Activated CD4-positive, alpha-beta T cell treated with anti-CD3 and anti-CD28 coated beads, Interleukin-2, amount 50 U/mL, for 4 hours (primary cell): ENCODE data around the gene LDB2.

ENCODE experiments used
- DNase-seq, 2 experiments: peaks; one replicate each; pipeline ENCODE4 v3.0.0-alpha.2; 2020

The LDB2 gene

GRCh38 chr4:16794816-16795445 lies 103.5 kb downstream of the LDB2 start:
- peak in 1 of 2 experiments; percentile 0 for DNase-seq

GRCh38 chr4:16791460-16791859 lies 107.0 kb downstream of the LDB2 start:
- no peak for DNase-seq

- no peak for DNase-seq
Observed at GRCh38 chr4:16790508-16790907, 107.9 kb downstream of the LDB2 start.

GRCh38 chr4:16788868-16789267 lies 109.6 kb downstream of the LDB2 start:
- DNase-seq: no peak

- DNase-seq: no peak
Observed at GRCh38 chr4:16785793-16786527, 112.5 kb downstream of the LDB2 start.

- no peak for DNase-seq
Observed at GRCh38 chr4:16783119-16783518, 115.3 kb downstream of the LDB2 start.

- no peak for DNase-seq
Observed at GRCh38 chr4:16779028-16779675, 119.3 kb downstream of the LDB2 start.

GRCh38 chr4:16777726-16778125 lies 120.7 kb downstream of the LDB2 start:
- no peak for DNase-seq

- DNase-seq: no peak
Observed at GRCh38 chr4:16775411-16776154, 122.9 kb downstream of the LDB2 start.

- DNase-seq: no peak
Observed at GRCh38 chr4:16772366-16772850, 126.0 kb downstream of the LDB2 start.

- no peak for DNase-seq
Observed at GRCh38 chr4:16770710-16771285, 127.6 kb downstream of the LDB2 start.

GRCh38 chr4:16767861-16768260 lies 130.6 kb downstream of the LDB2 start:
- DNase-seq: no peak

GRCh38 chr4:16767251-16767650 lies 131.2 kb downstream of the LDB2 start:
- DNase-seq: no peak

GRCh38 chr4:16765546-16765945 lies 132.9 kb downstream of the LDB2 start:
- no peak for DNase-seq

GRCh38 chr4:16764622-16765021 lies 133.8 kb downstream of the LDB2 start:
- DNase-seq: no peak

GRCh38 chr4:16760617-16761363 lies 137.7 kb downstream of the LDB2 start:
- DNase-seq: no peak

GRCh38 chr4:16759931-16760582 lies 138.4 kb downstream of the LDB2 start:
- no peak for DNase-seq

GRCh38 chr4:16758816-16759215 lies 139.6 kb downstream of the LDB2 start:
- no peak for DNase-seq

GRCh38 chr4:16758255-16758654 lies 140.2 kb downstream of the LDB2 start:
- DNase-seq: no peak

GRCh38 chr4:16757080-16757521 lies 141.3 kb downstream of the LDB2 start:
- no peak for DNase-seq

- DNase-seq: no peak
Observed at GRCh38 chr4:16754104-16754503, 144.3 kb downstream of the LDB2 start.
